K562 (cell line): ENCODE measurements around the gene PIK3CD. TPM values are rescaled to one million over a fixed set of nuclear protein-coding genes. Genes with fewer than 3 reads are reported as not detected.

Experiments used
- ARID1B ChIP-seq: fragments of 450-650 bp; IDR thresholded peaks from 2 replicates; pipeline ENCODE4 v1.6.1; 2016; ENCODE audit warnings: antibody characterized with exemption, mild to moderate bottlenecking, inconsistent platforms
- ATF3 ChIP-seq, 2 experiments: fragments of 450-650 bp in 1 of 2; sonication (generic) in 1 of 2; formaldehyde crosslinking in 1 of 2; IDR thresholded peaks in 1 of 2; conservative IDR thresholded peaks in 1 of 2; 2 replicates each; pipeline versions ENCODE4 v1.6.1 to v1.8.1; 2016 to 2023; ENCODE audit warnings: mild to moderate bottlenecking in 2 of 2, moderate library complexity in 2 of 2, inconsistent platforms in 1 of 2, missing genetic modification reagents in 1 of 2
- CBFA2T2 ChIP-seq: fragments of 450-650 bp; conservative IDR thresholded peaks from 2 replicates; pipeline ENCODE4 v1.6.1; 2017; ENCODE audit warnings: mild to moderate bottlenecking
- CBFA2T3 ChIP-seq: fragments of 450-650 bp; IDR thresholded peaks from 2 replicates; pipeline ENCODE4 v1.6.1; 2017
- DPF2 ChIP-seq: fragments of 450-650 bp; IDR thresholded peaks from 2 replicates; pipeline ENCODE4 v1.6.1; 2016
- EP300 ChIP-seq: IDR thresholded peaks from 2 replicates; pipeline ENCODE4 v1.6.1; 2012; ENCODE audit warnings: low read length, improper control_type of control experiment
- FOS ChIP-seq: IDR thresholded peaks from 3 replicates; pipeline ENCODE4 v1.6.1; 2011; ENCODE audit not compliant: insufficient read length; ENCODE audit errors: extremely low read depth
- FOSL1 ChIP-seq: fragments of 200-800 bp; sonication (Bioruptor generic); conservative IDR thresholded peaks from 2 replicates; pipeline ENCODE4 v1.6.1; 2016; ENCODE audit warnings: missing genetic modification characterization, missing compliant biosample characterization
- MEIS2 ChIP-seq: fragments of 450-650 bp; IDR thresholded peaks from 2 replicates; pipeline ENCODE4 v1.6.1; 2014; ENCODE audit warnings: mild to moderate bottlenecking; ENCODE audit not compliant: partially characterized antibody
- NRF1 ChIP-seq, 2 experiments: fragments of 450-650 bp; IDR thresholded peaks in 1 of 2; conservative IDR thresholded peaks in 1 of 2; 2 replicates each; pipeline ENCODE4 v1.6.1; 2014; ENCODE audit warnings: mild to moderate bottlenecking in 2 of 2
- PCBP1 ChIP-seq: fragments of 200-400 bp; formaldehyde crosslinking; IDR thresholded peaks from 2 replicates; pipeline ENCODE4 v1.6.1; 2018; ENCODE audit warnings: mild to moderate bottlenecking, low read depth, low read length; ENCODE audit not compliant: poor library complexity, severe bottlenecking
- PRPF4 ChIP-seq: fragments of 200-400 bp; formaldehyde crosslinking; IDR thresholded peaks from one replicate; pipeline ENCODE4 v1.6.1; 2017; ENCODE audit warnings: low read length, low read depth, mild to moderate bottlenecking; ENCODE audit not compliant: insufficient read depth, poor library complexity, severe bottlenecking
- PTBP1 ChIP-seq: fragments of 200-400 bp; formaldehyde crosslinking; IDR thresholded peaks from 2 replicates; pipeline ENCODE4 v1.6.1; 2017; ENCODE audit warnings: low read depth, low read length
- RCOR1 ChIP-seq, 2 experiments: IDR thresholded peaks; 2 replicates each; pipeline ENCODE4 v1.6.1; 2012; ENCODE audit warnings: low read depth in 2 of 2, low read length in 2 of 2, borderline replicate concordance in 1 of 2, improper control_type of control experiment in 1 of 2
- SMARCA4 ChIP-seq: fragments of 450-650 bp; IDR thresholded peaks from 2 replicates; pipeline ENCODE4 v1.6.1; 2016
- SMARCE1 ChIP-seq: fragments of 450-650 bp; IDR thresholded peaks from 2 replicates; pipeline ENCODE4 v1.7.1; 2016; ENCODE audit warnings: mild to moderate bottlenecking
- TAL1 ChIP-seq: fragments of 450-650 bp; IDR thresholded peaks from 2 replicates; pipeline ENCODE4 v1.6.1; 2016; ENCODE audit warnings: mild to moderate bottlenecking
- TBL1XR1 ChIP-seq, 2 experiments: IDR thresholded peaks; 2 replicates each; pipeline ENCODE4 v1.6.1; 2012; ENCODE audit warnings: improper control_type of control experiment in 2 of 2, low read length in 2 of 2, mild to moderate bottlenecking in 1 of 2
- TCF3 ChIP-seq: sonication (generic); formaldehyde crosslinking; IDR thresholded peaks from 2 replicates; pipeline ENCODE4 v1.4.0; 2020; ENCODE audit warnings: mild to moderate bottlenecking, missing genetic modification reagents
- THAP12 ChIP-seq: fragments of 250-450 bp; sonication (Bioruptor Pico); IDR thresholded peaks from 2 replicates; pipeline ENCODE4 v1.9.0; 2021; ENCODE audit warnings: mild to moderate bottlenecking, inconsistent platforms
- XRCC4 ChIP-seq: IDR thresholded peaks from one replicate; pipeline ENCODE4 v1.6.1; 2011; ENCODE audit not compliant: insufficient read depth, insufficient read length; ENCODE audit errors: extremely low read depth
- ZEB2 ChIP-seq: fragments of 450-650 bp; IDR thresholded peaks from 2 replicates; pipeline ENCODE4 v1.6.1; 2016
- ZNF324 ChIP-seq: fragments of 250-450 bp; sonication (Bioruptor Pico); IDR thresholded peaks from 2 replicates; pipeline ENCODE4 v1.4.0; 2020; ENCODE audit warnings: mild to moderate bottlenecking
- polyA plus RNA-seq, 8 experiments: library from polyadenylated mRNA; depleted of rRNA in 4 of 8; stranded (reverse) in 5 of 8; unstranded in 3 of 8; fragments of >200 nt; fragmentation: Nextera tagmentation in 2 of 8; fragmentation: Illumina TruSeq in 1 of 8; extraction: Ambion mirVana in 2 of 8; extraction: Trizol in 1 of 8; gene quantifications; 2 replicates each; pipeline versions ENCODE4 v1.2.1 to v1.2.3, GENCODE V29; 2011 to 2014; ENCODE audit warnings: inconsistent platforms in 1 of 8, missing spikeins in 1 of 8
- total RNA-seq, 7 experiments: library from RNA; depleted of rRNA in 6 of 7; stranded (reverse); fragments of >200 nt in 6 of 7; fragmentation: Illumina TruSeq in 2 of 7; extraction: Trizol in 2 of 7; gene quantifications; 2 replicates each; pipeline versions ENCODE4 v1.2.1 to v1.2.3, GENCODE V29; 2011 to 2021; ENCODE audit warnings: low replicate concordance in 1 of 7

The PIK3CD gene
- total and polyA plus RNA-seq, 9 of the 15 experiments (the other 6 are each of a cell fraction or from before 2014, with no cell fraction given): 1.8 to 20.8 (median 7.2) TPM

GRCh38 chr1:9714257-9714718, 62.8 kb downstream of the PIK3CD start (continued):
- TF ChIP-seq TBL1XR1 (IDR thresholded peaks at IDR 0.05; ENCODE audit: low read length in 2 of 2): 0 out of 4 replicates have a peak, but pooled peaks of 1 of the 2 experiments have one; percentile 9
- 0 out of 4 replicates have a peak, but pooled peaks of 1 of the 2 experiments have one; percentile 13 for TF ChIP-seq NRF1 (conservative IDR thresholded peaks at IDR 0.05 in 1 of 2, IDR thresholded peaks at IDR 0.05 in 1 of 2)
- no peak for TF ChIP-seq THAP12 (CRISPR knock-in tag)
- peak; percentile 30 for TF ChIP-seq MEIS2
- no peak for TF ChIP-seq ZNF324
- peak; percentile 67 for TF ChIP-seq SMARCA4
- TF ChIP-seq ARID1B: peak; percentile 58
- no peak for TF ChIP-seq PRPF4
- peak; percentile 57; the same call in 1 of the 2 replicates for TF ChIP-seq ZEB2
- peak; percentile 48 for TF ChIP-seq CBFA2T3
- TF ChIP-seq CBFA2T2: 0 out of 2 replicates have a peak, but pooled peaks have one; percentile 14
- 0 out of 2 replicates have a peak, but pooled peaks have one; percentile 30 for TF ChIP-seq SMARCE1
- no peak for TF ChIP-seq XRCC4
- peak; percentile 59; the same call in 1 of the 2 replicates for TF ChIP-seq EP300
- peak; percentile 10; the same call in 1 of the 2 replicates for TF ChIP-seq TAL1
- peak; percentile 36 for TF ChIP-seq TCF3 (CRISPR knock-in tag)
- TF ChIP-seq PCBP1: no peak
- no peak for TF ChIP-seq PTBP1
- peak; percentile 8 for TF ChIP-seq FOS
- peak; percentile 85 for TF ChIP-seq FOSL1 (tag)
- peak in 1 of 2 experiments; percentile 50; a peak in 1 of 4 replicates for TF ChIP-seq RCOR1 (IDR thresholded peaks at IDR 0.05; ENCODE audit: borderline replicate concordance in 1 of 2, low read depth in 2 of 2, low read length in 2 of 2)
- peak; percentile 72; the same call in 1 of the 2 replicates for TF ChIP-seq DPF2
- peak; percentile 34; the same call in 1 of the 2 replicates for TF ChIP-seq ATF3 (IDR thresholded peaks at IDR 0.05)
- TF ChIP-seq ATF3 (CRISPR knock-in tag; conservative IDR thresholded peaks at IDR 0.05): peak; percentile 44; the same call in 1 of the 2 replicates
- TF ChIP-seq, all 486 proteins: peak for 23
